ENCODE measurements around the gene PPP1R3G. TPM values are rescaled to one million over a fixed set of nuclear protein-coding genes. Genes with fewer than 3 reads are reported as not detected.

PPP1R3G gene
- total and polyA plus RNA-seq, 3 donors from 2014 or later: 0.55 to 1.3 (median 0.93) TPM

- 94 to 97% methylated on average over 3 of the region's 3 CpGs for WGBS, 2 donors
These were observed 4.0 kb upstream of the PPP1R3G start for GRCh38 chr6:5081182-5081581.

DNA sequence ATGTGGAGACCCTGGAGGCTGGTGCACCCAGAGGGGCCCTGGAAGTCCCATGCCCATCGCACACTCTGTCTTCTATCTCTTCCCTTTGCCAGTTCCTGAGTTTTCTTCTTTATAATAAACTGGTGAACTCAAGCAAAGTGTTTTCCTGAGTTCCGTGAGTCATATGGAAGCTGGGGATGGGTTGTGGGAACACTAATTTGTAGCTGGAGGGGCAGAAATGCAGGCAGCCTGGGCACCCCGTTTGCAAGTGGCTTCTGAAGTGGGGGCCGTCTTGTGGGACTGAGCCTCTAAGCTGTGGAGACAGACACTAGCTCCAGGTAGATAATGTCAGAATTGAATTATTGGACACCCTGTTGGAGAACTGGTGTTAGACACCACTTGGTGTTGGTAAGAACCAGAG, 3.2 kb upstream of the PPP1R3G start:
- intact Hi-C loops (cut with DNase I; ENCODE audit: low total_unique reads): no loop called here
- WGBS, 2 donors: 65 to 84% methylated on average over 3 to 4 of the region's 4 CpGs
- Histone ChIP-seq H3K36me3 (ENCODE audit: low read depth, missing control alignments) (no peaks in the 10 kb centered on the region), H3K27me3 (no peaks in the 10 kb centered on the region), H3K27ac (no peak overlapping the region), H3K9me3 (no peaks in the 10 kb centered on the region), H3K4me3 (no peak overlapping the region), H3K4me1 (peaks cover 7% of the 10 kb centered on the region)
- DNase-seq: no peak
- TF ChIP-seq, protein P1, sequence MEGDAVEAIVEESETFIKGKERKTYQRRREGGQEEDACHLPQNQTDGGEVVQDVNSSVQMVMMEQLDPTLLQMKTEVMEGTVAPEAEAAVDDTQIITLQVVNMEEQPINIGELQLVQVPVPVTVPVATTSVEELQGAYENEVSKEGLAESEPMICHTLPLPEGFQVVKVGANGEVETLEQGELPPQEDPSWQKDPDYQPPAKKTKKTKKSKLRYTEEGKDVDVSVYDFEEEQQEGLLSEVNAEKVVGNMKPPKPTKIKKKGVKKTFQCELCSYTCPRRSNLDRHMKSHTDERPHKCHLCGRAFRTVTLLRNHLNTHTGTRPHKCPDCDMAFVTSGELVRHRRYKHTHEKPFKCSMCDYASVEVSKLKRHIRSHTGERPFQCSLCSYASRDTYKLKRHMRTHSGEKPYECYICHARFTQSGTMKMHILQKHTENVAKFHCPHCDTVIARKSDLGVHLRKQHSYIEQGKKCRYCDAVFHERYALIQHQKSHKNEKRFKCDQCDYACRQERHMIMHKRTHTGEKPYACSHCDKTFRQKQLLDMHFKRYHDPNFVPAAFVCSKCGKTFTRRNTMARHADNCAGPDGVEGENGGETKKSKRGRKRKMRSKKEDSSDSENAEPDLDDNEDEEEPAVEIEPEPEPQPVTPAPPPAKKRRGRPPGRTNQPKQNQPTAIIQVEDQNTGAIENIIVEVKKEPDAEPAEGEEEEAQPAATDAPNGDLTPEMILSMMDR (IDR thresholded peaks at IDR 0.05): no peak
- TF ChIP-seq POLR2A (IDR thresholded peaks at IDR 0.05): no peak

More at GRCh38 chr6:5081182-5081581, 4.0 kb upstream of the PPP1R3G start:
- no peaks in the 10 kb centered on the region for H3K27me3 ChIP-seq
- intact Hi-C loops (cut with DNase I; ENCODE audit: low total_unique reads): no loop called here
- TF ChIP-seq POLR2A (IDR thresholded peaks at IDR 0.05): no peak
- TF ChIP-seq, protein P1 (IDR thresholded peaks at IDR 0.05): no peak
- H3K9me3 ChIP-seq: no peaks in the 10 kb centered on the region
- no peak overlapping the region for H3K27ac ChIP-seq
- H3K4me3 ChIP-seq: no peak overlapping the region
- peaks cover 2% of the 10 kb centered on the region for H3K4me1 ChIP-seq
- DNase-seq: no peak
- no peaks in the 10 kb centered on the region for H3K36me3 ChIP-seq (ENCODE audit: low read depth, missing control alignments)

- TF ChIP-seq, protein P1 (IDR thresholded peaks at IDR 0.05): no peak
- TF ChIP-seq POLR2A (IDR thresholded peaks at IDR 0.05): no peak
- peaks cover 7% of the 10 kb centered on the region for H3K4me1 ChIP-seq
- H3K36me3 ChIP-seq (ENCODE audit: low read depth, missing control alignments): no peaks in the 10 kb centered on the region
- H3K4me3 ChIP-seq: no peak overlapping the region
- H3K27me3 ChIP-seq: no peaks in the 10 kb centered on the region
- no peak for DNase-seq
- intact Hi-C loops (cut with DNase I; ENCODE audit: low total_unique reads): no loop called here
- WGBS, 2 donors: 74 to 78% methylated on average over 12 of the region's 12 CpGs
- H3K9me3 ChIP-seq: no peaks in the 10 kb centered on the region
- H3K27ac ChIP-seq: no peak overlapping the region
These were observed 2.4 kb upstream of the PPP1R3G start for GRCh38 chr6:5082487-5083306.

DNA sequence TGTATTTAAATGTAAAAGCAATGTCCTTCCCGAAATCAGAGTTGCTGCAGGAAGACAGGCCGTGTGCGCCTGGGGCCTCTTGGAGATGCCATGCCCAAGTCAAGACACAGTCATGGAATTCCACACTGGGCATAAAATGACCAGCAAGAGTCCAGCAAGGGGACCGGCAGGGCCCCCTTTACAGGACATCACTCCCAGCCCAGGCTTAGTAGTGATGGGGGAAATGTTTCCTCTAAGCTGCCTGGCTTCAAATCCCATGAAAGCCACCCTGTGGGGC, 1.9 kb upstream of the PPP1R3G start:
- no peaks in the 10 kb centered on the region for H3K9me3 ChIP-seq
- intact Hi-C loops (cut with DNase I; ENCODE audit: low total_unique reads): no loop called here
- H3K36me3 ChIP-seq (ENCODE audit: low read depth, missing control alignments): no peaks in the 10 kb centered on the region
- no peak for DNase-seq
- peaks cover 7% of the 10 kb centered on the region for H3K4me1 ChIP-seq
- no peak for TF ChIP-seq POLR2A (IDR thresholded peaks at IDR 0.05)
- TF ChIP-seq, protein P1 (IDR thresholded peaks at IDR 0.05): no peak
- H3K4me3 ChIP-seq: no peak overlapping the region
- no peak overlapping the region for H3K27ac ChIP-seq
- WGBS, 2 donors: 42 to 51% methylated on average over 4 of the region's 4 CpGs
- H3K27me3 ChIP-seq: no peaks in the 10 kb centered on the region

All from testis (tissue), 3 donors.